PC-9 (cell line): ENCODE measurements around the gene TTLL6. TPM values are rescaled to one million over a fixed set of nuclear protein-coding genes. Genes with fewer than 3 reads are reported as not detected.

ENCODE experiments used
- BruUV-seq: library from RNA; stranded (reverse); fragments of 400-500 nt; replicated peaks from 2 replicates; lab custom pipeline; 2021; lab: Mats Ljungman, UMichigan
- CTCF ChIA-PET: fragments of 300-600 bp; sonication (Branson Sonifier 250); formaldehyde crosslinking; loops from one replicate; lab custom pipeline; 2022; ENCODE audit warnings: antibody characterized with exemption; lab: Charles Lee
- POLR2A ChIA-PET: fragments of 300-600 bp; sonication (Branson Sonifier 250); formaldehyde crosslinking; loops from one replicate; lab custom pipeline; 2022; ENCODE audit warnings: antibody characterized with exemption; ENCODE audit not compliant: unreplicated experiment; lab: Charles Lee
- DNase-seq, 2 experiments: peaks; one replicate each; pipeline versions ENCODE4 v3.0.0 to v3.0.0-alpha.2; 2015 to 2022; ENCODE audit warnings: mixed read lengths in 1 of 2
- H2AFZ ChIP-seq: fragments of 200-600 bp; sonication (generic); 2 replicates; pipeline ENCODE4 v1.8.1; 2017; ENCODE audit warnings: antibody characterized with exemption
- H3F3A ChIP-seq: fragments of 200-600 bp; sonication (generic); 2 replicates; pipeline ENCODE4 v1.8.1; 2017; ENCODE audit warnings: antibody characterized with exemption, mild to moderate bottlenecking, low read depth; ENCODE audit not compliant: insufficient read depth
- H3K27ac ChIP-seq: fragments of 200-600 bp; sonication (generic); 2 replicates; pipeline ENCODE4 v1.6.1; 2016; ENCODE audit warnings: mixed run types
- H3K27me3 ChIP-seq: fragments of 200-600 bp; sonication (generic); 2 replicates; pipeline ENCODE4 v1.6.1; 2016; ENCODE audit warnings: low read depth, mixed run types; ENCODE audit not compliant: insufficient read depth
- H3K36me3 ChIP-seq: fragments of 200-600 bp; sonication (generic); 2 replicates; pipeline ENCODE4 v1.6.1; 2016; ENCODE audit warnings: low read depth, mixed run types
- H3K4me1 ChIP-seq: fragments of 200-600 bp; sonication (generic); replicated peaks from 2 replicates; pipeline ENCODE4 v1.6.1; 2016; ENCODE audit warnings: mixed run types; ENCODE audit not compliant: insufficient read depth
- H3K4me2 ChIP-seq: fragments of 200-600 bp; sonication (generic); 2 replicates; pipeline ENCODE4 v1.6.1; 2017; ENCODE audit warnings: mixed run types
- H3K4me3 ChIP-seq: fragments of 200-600 bp; sonication (generic); 2 replicates; pipeline ENCODE4 v1.6.1; 2016; ENCODE audit warnings: mixed run types
- H3K79me2 ChIP-seq: fragments of 200-600 bp; sonication (generic); 2 replicates; pipeline ENCODE4 v1.6.1; 2017; ENCODE audit warnings: low read depth, mixed run types
- H3K9me2 ChIP-seq: fragments of 200-600 bp; sonication (generic); 2 replicates; pipeline ENCODE4 v1.8.1; 2017; ENCODE audit warnings: mild to moderate bottlenecking; ENCODE audit not compliant: insufficient read depth
- H3K9me3 ChIP-seq: fragments of 200-600 bp; sonication (generic); 2 replicates; pipeline ENCODE4 v1.8.1; 2016; ENCODE audit warnings: low read depth; ENCODE audit not compliant: insufficient read depth
- H4K20me1 ChIP-seq: fragments of 200-600 bp; sonication (generic); 2 replicates; pipeline ENCODE4 v1.8.1; 2017; ENCODE audit not compliant: insufficient read depth
- EZH2 ChIP-seq: fragments of 200-600 bp; sonication (generic); IDR thresholded peaks from 2 replicates; pipeline ENCODE4 v1.8.0; 2017; ENCODE audit warnings: antibody characterized with exemption, low read depth
- intact Hi-C: fragments of 100-400 bp; cut with micrococcal nuclease; formaldehyde crosslinking; loops from one replicate; pipeline ENCODE4 v1.10.0; 2022; ENCODE audit not compliant: unreplicated experiment
- total RNA-seq: library from RNA; stranded (reverse); gene quantifications from 2 replicates; pipeline ENCODE4 v1.2.3, GENCODE V29; 2021
- TF ChIP-seq, protein P1 (sequence below): fragments of 200-600 bp; sonication (generic); conservative IDR thresholded peaks from 2 replicates; pipeline ENCODE4 v1.6.1; 2017; ENCODE audit warnings: mixed run types, antibody characterized with exemption, mild to moderate bottlenecking, moderate library complexity

TTLL6 gene
- total RNA-seq, 1 experiment from 2014 or later, result not detected

DNA sequence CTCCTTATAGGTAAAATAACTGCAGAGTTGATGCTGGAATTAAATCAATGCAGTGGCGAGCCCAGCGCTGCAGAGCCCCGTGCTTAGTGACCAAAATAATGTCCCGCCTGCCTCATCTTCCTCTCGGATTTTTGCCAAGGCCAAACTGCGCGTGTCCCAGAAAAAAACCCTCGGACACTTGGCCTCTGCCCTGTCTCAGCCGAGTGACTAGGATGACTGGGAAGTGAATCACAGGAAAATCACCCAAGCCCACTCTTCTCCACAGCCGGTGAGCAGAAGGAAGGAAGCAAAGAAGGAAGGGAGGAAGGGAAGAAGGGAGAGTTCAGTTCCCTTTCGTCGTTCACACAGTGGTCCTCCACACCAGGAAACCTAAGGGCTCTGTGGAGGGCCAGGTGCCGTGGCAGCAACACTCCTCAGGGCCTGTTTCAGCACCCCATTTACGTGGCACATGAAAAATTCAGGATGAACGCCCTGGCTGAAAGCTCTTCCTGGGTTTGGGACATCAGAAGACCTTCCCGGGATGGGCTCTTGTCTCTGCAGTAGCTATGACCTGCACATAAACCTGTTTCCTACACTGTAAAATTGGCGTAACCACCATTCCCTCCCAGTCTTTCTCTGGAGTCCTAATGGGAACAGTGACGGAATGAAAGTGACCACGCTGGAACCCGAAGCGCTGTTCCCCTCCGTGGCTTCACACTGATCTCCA, 63.1 kb downstream of the TTLL6 start:
- no peaks in the 10 kb centered on the region for H3K9me2 ChIP-seq
- H3K4me3 ChIP-seq, result no peak overlapping the region
- no peak overlapping the region for H2AFZ ChIP-seq
- no peak overlapping the region for H3K27ac ChIP-seq
- H4K20me1 ChIP-seq, result no peaks in the 10 kb centered on the region
- H3F3A ChIP-seq, result no peaks in the 10 kb centered on the region
- no peaks in the 10 kb centered on the region for H3K9me3 ChIP-seq
- peaks cover 96% of the 10 kb centered on the region for H3K27me3 ChIP-seq
- ChIA-PET CTCF (no interaction called here), POLR2A (interaction anchor here (0.6 kb wide), 1 partner anchor 109 kb away, joined by 4 read pairs; no protein-coding TSS in a partner anchor)
- intact Hi-C loops, result no loop called here
- no peak overlapping the region for H3K4me2 ChIP-seq
- H3K4me1 ChIP-seq, result no peaks in the 10 kb centered on the region
- DNase-seq, result no peak
- no TSS peak for BruUV-seq
- no peak for TF ChIP-seq EZH2
- TF ChIP-seq, protein P1, sequence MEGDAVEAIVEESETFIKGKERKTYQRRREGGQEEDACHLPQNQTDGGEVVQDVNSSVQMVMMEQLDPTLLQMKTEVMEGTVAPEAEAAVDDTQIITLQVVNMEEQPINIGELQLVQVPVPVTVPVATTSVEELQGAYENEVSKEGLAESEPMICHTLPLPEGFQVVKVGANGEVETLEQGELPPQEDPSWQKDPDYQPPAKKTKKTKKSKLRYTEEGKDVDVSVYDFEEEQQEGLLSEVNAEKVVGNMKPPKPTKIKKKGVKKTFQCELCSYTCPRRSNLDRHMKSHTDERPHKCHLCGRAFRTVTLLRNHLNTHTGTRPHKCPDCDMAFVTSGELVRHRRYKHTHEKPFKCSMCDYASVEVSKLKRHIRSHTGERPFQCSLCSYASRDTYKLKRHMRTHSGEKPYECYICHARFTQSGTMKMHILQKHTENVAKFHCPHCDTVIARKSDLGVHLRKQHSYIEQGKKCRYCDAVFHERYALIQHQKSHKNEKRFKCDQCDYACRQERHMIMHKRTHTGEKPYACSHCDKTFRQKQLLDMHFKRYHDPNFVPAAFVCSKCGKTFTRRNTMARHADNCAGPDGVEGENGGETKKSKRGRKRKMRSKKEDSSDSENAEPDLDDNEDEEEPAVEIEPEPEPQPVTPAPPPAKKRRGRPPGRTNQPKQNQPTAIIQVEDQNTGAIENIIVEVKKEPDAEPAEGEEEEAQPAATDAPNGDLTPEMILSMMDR, result no peak
- H3K79me2 ChIP-seq, result no peaks in the 10 kb centered on the region
- no peaks in the 10 kb centered on the region for H3K36me3 ChIP-seq

DNA sequence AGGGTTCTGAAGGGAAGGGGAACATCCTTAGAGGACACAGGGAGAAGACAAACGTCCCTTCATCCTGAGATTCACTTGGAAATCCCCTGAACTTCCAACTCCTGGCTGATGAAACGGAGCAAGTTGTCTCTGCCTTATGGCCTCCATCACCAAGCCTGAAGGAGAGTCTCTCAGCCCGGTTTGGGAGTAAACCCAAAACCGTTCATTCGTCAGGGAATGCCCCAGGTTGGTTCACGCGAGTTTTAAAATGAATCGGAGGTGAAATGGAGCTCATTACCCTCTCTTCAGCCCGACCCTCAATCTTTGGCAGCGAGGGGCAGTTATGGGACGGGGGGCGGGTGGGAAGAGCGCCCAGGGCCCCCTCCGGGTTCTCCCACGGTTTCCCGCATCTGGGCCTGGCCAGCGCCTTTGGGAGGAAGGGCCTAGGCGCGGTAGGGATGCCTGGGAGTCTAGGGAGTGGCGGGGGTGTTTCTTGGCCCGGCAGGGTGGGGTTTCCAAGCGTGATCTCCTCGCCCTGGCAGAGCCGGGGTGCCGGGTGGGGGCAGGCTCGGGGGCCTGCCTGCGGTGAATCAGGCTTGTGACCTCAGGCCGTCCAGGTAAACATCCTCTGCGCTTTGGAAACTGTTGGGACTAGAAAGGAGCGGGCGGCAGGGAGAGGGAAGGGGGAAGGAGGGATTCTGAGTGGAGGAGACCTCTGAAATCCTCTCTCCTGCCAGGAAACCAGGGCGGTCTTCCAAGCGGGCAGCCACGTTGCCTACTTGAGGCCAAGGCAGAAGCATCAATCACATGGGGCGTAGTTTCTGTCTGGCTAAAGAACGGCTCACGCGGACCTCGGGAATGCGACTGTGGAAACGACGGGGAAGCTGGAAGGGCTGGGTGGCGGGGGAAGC, 64.4 kb downstream of the TTLL6 start:
- Histone ChIP-seq H3K36me3 (no peaks in the 10 kb centered on the region), H3K79me2 (no peaks in the 10 kb centered on the region), H3K4me2 (no peak overlapping the region), H3K9me2 (no peaks in the 10 kb centered on the region), H3K9me3 (no peaks in the 10 kb centered on the region), H4K20me1 (no peaks in the 10 kb centered on the region), H3K4me3 (no peak overlapping the region), H3K4me1 (no peaks in the 10 kb centered on the region), H3K27me3 (peaks cover 97% of the 10 kb centered on the region), H3F3A (no peaks in the 10 kb centered on the region), H2AFZ (no peak overlapping the region), H3K27ac (no peak overlapping the region)
- intact Hi-C loops, result no loop called here
- ChIA-PET CTCF (no interaction called here), POLR2A (no interaction called here)
- no TSS peak for BruUV-seq
- TF ChIP-seq EZH2, result no peak
- no peak for DNase-seq

- intact Hi-C loops, result no loop called here
- CTCF ChIA-PET, result interaction anchor here (0.9 kb wide), 1 partner anchor 127 kb away, joined by 6 read pairs; no protein-coding TSS in a partner anchor
- Histone ChIP-seq H3K79me2 (no peaks in the 10 kb centered on the region), H2AFZ (no peak overlapping the region), H3K4me2 (no peak overlapping the region), H3K36me3 (no peaks in the 10 kb centered on the region), H3K4me3 (no peak overlapping the region), H3K4me1 (no peaks in the 10 kb centered on the region), H3K27ac (no peak overlapping the region), H4K20me1 (no peaks in the 10 kb centered on the region), H3K9me3 (no peaks in the 10 kb centered on the region), H3K27me3 (peaks cover 97% of the 10 kb centered on the region), H3F3A (no peaks in the 10 kb centered on the region), H3K9me2 (no peaks in the 10 kb centered on the region)
- BruUV-seq, result no TSS peak
- POLR2A ChIA-PET, result no interaction called here
- DNase-seq, result no peak
- no peak for TF ChIP-seq EZH2
- TF ChIP-seq, protein P1, result no peak
These were observed 65.2 kb downstream of the TTLL6 start for GRCh38 chr17:48751733-48752398.
